ENCODE measurements around the gene CYB5R3.
"Not testable (repeated sequence)": the region's sequence is repeated elsewhere in the genome, so short reads cannot be mapped to it uniquely, and the experiment has no call there.

Gene CYB5R3

GRCh38 chr22:42677936-42678335 is 28.7 kb upstream of the CYB5R3 start:
- not testable (repeated sequence) for DNase-seq

- no peak for DNase-seq
Measured at GRCh38 chr22:42676059-42676607, 26.9 kb upstream of the CYB5R3 start.

GRCh38 chr22:42673898-42674401 is 24.8 kb upstream of the CYB5R3 start:
- DNase-seq = no peak

GRCh38 chr22:42673071-42673470 is 23.9 kb upstream of the CYB5R3 start:
- DNase-seq = not testable (repeated sequence)

- no peak for DNase-seq
Measured at GRCh38 chr22:42670921-42671709, 21.9 kb upstream of the CYB5R3 start.

- no peak for DNase-seq
Measured at GRCh38 chr22:42670046-42670445, 20.9 kb upstream of the CYB5R3 start.

GRCh38 chr22:42666393-42666792 is 17.2 kb upstream of the CYB5R3 start:
- not testable (repeated sequence) for DNase-seq

- no peak for DNase-seq
Measured at GRCh38 chr22:42664976-42665831, 16.0 kb upstream of the CYB5R3 start.

GRCh38 chr22:42661985-42662831 is 13.0 kb upstream of the CYB5R3 start:
- peak; percentile 27 for DNase-seq

GRCh38 chr22:42656578-42656977 is 7.4 kb upstream of the CYB5R3 start:
- no peak for DNase-seq

- DNase-seq = no peak
Measured at GRCh38 chr22:42655693-42656092, 6.5 kb upstream of the CYB5R3 start.

- no peak for DNase-seq
Measured at GRCh38 chr22:42654436-42655073, 5.4 kb upstream of the CYB5R3 start.

- no peak for DNase-seq
Measured at GRCh38 chr22:42653999-42654398, 4.8 kb upstream of the CYB5R3 start.

GRCh38 chr22:42651134-42651533 is 1.9 kb upstream of the CYB5R3 start:
- no peak for DNase-seq

- DNase-seq = no peak
Measured at GRCh38 chr22:42648368-42649245, 585 bp downstream of the CYB5R3 start.

GRCh38 chr22:42648017-42648367 is 1.2 kb downstream of the CYB5R3 start:
- DNase-seq = no peak

GRCh38 chr22:42646569-42647525 is 2.3 kb downstream of the CYB5R3 start:
- DNase-seq = peak; percentile 5

GRCh38 chr22:42645938-42646568 is 3.1 kb downstream of the CYB5R3 start:
- no peak for DNase-seq

- DNase-seq = no peak
Measured at GRCh38 chr22:42645341-42645937, 3.8 kb downstream of the CYB5R3 start.

Measured in DMS79 treated with DMSO at 0.1 percent for 48 hours (cell line).